ENCODE data around the gene SLC45A2.

- TF ChIP-seq POLR2A (IDR thresholded peaks at IDR 0.05) (no peak), CTCF (IDR thresholded peaks at IDR 0.05) (no peak), POLR2AphosphoS5 (IDR thresholded peaks at IDR 0.05) (no peak)
Measured at GRCh38 chr5:34017254-34017653, 32.8 kb upstream of the SLC45A2 start.

Measured in breast epithelium (tissue), 3 donors.